ENCODE results near the gene EFNA4. TPM values are rescaled to one million over a fixed set of nuclear protein-coding genes. Genes with fewer than 3 reads are reported as not detected.

Gene EFNA4
- total and polyA plus RNA-seq, 9 of the 15 experiments (the other 6 are each of a cell fraction or from before 2014, with no cell fraction given), result 0.68 to 7.4 (median 6.1) TPM

DNA sequence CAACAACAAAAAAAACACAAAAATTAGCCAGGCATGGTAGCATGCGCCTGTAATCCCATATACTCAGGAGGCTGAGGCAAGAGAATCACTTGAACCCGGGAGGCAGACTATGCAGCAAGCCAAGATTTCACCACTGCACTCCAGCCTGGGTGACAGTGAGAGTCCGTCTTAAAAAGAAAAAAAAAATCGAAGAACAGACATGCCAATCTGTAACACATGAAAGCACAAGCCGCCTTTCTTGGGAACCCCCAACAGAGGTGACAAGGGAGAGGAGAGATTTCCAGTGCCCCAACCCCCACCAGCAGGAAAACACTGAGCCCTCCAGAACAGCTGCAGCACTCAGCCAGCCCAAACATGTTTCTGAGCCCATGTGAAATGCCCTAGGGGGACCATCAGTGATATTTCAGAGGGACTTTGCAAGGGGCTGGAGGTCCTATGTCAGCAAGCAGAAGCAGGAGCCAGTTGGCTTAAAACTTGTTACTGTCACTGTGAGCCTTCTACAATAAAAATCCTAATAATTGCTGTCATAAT is 50.0 kb downstream of the EFNA4 start (continued):
- TF ChIP-seq, protein P1, sequence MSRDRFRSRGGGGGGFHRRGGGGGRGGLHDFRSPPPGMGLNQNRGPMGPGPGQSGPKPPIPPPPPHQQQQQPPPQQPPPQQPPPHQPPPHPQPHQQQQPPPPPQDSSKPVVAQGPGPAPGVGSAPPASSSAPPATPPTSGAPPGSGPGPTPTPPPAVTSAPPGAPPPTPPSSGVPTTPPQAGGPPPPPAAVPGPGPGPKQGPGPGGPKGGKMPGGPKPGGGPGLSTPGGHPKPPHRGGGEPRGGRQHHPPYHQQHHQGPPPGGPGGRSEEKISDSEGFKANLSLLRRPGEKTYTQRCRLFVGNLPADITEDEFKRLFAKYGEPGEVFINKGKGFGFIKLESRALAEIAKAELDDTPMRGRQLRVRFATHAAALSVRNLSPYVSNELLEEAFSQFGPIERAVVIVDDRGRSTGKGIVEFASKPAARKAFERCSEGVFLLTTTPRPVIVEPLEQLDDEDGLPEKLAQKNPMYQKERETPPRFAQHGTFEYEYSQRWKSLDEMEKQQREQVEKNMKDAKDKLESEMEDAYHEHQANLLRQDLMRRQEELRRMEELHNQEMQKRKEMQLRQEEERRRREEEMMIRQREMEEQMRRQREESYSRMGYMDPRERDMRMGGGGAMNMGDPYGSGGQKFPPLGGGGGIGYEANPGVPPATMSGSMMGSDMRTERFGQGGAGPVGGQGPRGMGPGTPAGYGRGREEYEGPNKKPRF (IDR thresholded peaks at IDR 0.05; ENCODE audit: low read depth, low read length), result no peak

GRCh38 chr1:155116113-155116764 is 52.7 kb downstream of the EFNA4 start:
- Histone ChIP-seq H3K36me3 (ENCODE audit: control insufficient read depth, insufficient read depth, low read length) (no peaks in the 10 kb centered on the region), H3K9me1 (ENCODE audit: control insufficient read depth, insufficient read depth, low read length) (no peaks in the 10 kb centered on the region), H3K27ac (ENCODE audit: extremely low read depth, low read depth, low read length) (no peak overlapping the region), H3K4me2 (ENCODE audit: insufficient read depth, low read length) (no peak overlapping the region), H3K9me3 (replicated peaks; ENCODE audit: control insufficient read depth, insufficient read depth, low read depth, low read length) (no peaks in the 10 kb centered on the region), H2AFZ (ENCODE audit: low read depth, low read length) (no peak overlapping the region), H4K20me1 (replicated peaks; ENCODE audit: control insufficient read depth, insufficient read depth, low read length) (no peaks in the 10 kb centered on the region), H3K9ac (ENCODE audit: insufficient read depth in 1 of 2, low read depth in 2 of 2, low read length in 2 of 2) (no peak overlapping the region), H3K79me2 (ENCODE audit: control insufficient read depth, insufficient read depth, low read length) (no peaks in the 10 kb centered on the region), H3K4me3 (no peak overlapping the region), H3K4me1 (replicated peaks in 1 of 2; ENCODE audit: control insufficient read depth in 2 of 2, insufficient read depth in 2 of 2, low read length in 2 of 2) (peaks cover 16% of the 10 kb centered on the region in 2 experiments), H3K27me3 (ENCODE audit: control insufficient read depth in 2 of 2, insufficient read depth in 2 of 2, low read length in 2 of 2) (no peaks in the 10 kb centered on the region)
- ATAC-seq, result no peak
- WGBS (ENCODE audit: insufficient coverage, low coverage, missing lambda C conversion rate), result 18% methylated on average over 5 of the region's 5 CpGs
- ChIA-PET POLR2A (interaction anchor here (0.6 to 1.1 kb wide), 6 partner anchors 9 to 730 kb away, joined by 3 to 6 read pairs (median 4); partner anchors contain the start of gene THBS3), CTCF (ENCODE audit: low intra/inter-chr PET ratio) (no interaction called here)
- DNase-seq (ENCODE audit: extremely low read depth in 1 of 4, low spot score in 3 of 4), result no peak
- intact Hi-C loops (cut with micrococcal nuclease), result no loop called here
- no TSS peak for BruUV-seq (replicated peaks)
- FAIRE-seq, result no peak
- in situ Hi-C loops (cut with MboI), result no loop called here
- no peak for TF ChIP-seq NFYB (IDR thresholded peaks at IDR 0.05; ENCODE audit: extremely low read depth, insufficient read length)
- no peak for TF ChIP-seq DACH1 (IDR thresholded peaks at IDR 0.05; ENCODE audit: partially characterized antibody)
- TF ChIP-seq ZNF592 (IDR thresholded peaks at IDR 0.05), result no peak
- no peak for TF ChIP-seq CXXC5 (CRISPR knock-in tag; IDR thresholded peaks at IDR 0.05)
- no peak for TF ChIP-seq PHB2 (IDR thresholded peaks at IDR 0.05; ENCODE audit: low read depth)
- no peak for TF ChIP-seq MAFF (IDR thresholded peaks at IDR 0.05; ENCODE audit: low read length)
- TF ChIP-seq ZBTB49 (CRISPR knock-in tag; IDR thresholded peaks at IDR 0.05; ENCODE audit: borderline replicate concordance), result no peak
- TF ChIP-seq ZNF184 (CRISPR knock-in tag; IDR thresholded peaks at IDR 0.05), result no peak
- no peak for TF ChIP-seq EGR1 (conservative IDR thresholded peaks at IDR 0.05)
- no peak for TF ChIP-seq ZNF311 (CRISPR knock-in tag; IDR thresholded peaks at IDR 0.05)

Measured in K562 (cell line).